ENCODE results near the gene CCL3.

- TF ChIP-seq CTCF (conservative IDR thresholded peaks at IDR 0.05; ENCODE audit: low read depth, low read length) (no peak), EZH2 (IDR thresholded peaks at IDR 0.05; ENCODE audit: low read length, unreplicated experiment) (no peak), EZH2phosphoT487 (IDR thresholded peaks at IDR 0.05; ENCODE audit: borderline replicate concordance, low read length) (no peak)
Measured at GRCh38 chr17:36057911-36058310, 32.0 kb downstream of the CCL3 start.

Measured in PC-3 (cell line).